Measurements from ENCODE around the gene UQCRC1. TPM values are rescaled to one million over a fixed set of nuclear protein-coding genes. Genes with fewer than 3 reads are reported as not detected.
A peak's percentile ranks its signal among the peaks of the same experiment; 100 is the strongest.

Gene UQCRC1
- total RNA-seq, 1 donor from 2014 or later, result 126 TPM

DNA sequence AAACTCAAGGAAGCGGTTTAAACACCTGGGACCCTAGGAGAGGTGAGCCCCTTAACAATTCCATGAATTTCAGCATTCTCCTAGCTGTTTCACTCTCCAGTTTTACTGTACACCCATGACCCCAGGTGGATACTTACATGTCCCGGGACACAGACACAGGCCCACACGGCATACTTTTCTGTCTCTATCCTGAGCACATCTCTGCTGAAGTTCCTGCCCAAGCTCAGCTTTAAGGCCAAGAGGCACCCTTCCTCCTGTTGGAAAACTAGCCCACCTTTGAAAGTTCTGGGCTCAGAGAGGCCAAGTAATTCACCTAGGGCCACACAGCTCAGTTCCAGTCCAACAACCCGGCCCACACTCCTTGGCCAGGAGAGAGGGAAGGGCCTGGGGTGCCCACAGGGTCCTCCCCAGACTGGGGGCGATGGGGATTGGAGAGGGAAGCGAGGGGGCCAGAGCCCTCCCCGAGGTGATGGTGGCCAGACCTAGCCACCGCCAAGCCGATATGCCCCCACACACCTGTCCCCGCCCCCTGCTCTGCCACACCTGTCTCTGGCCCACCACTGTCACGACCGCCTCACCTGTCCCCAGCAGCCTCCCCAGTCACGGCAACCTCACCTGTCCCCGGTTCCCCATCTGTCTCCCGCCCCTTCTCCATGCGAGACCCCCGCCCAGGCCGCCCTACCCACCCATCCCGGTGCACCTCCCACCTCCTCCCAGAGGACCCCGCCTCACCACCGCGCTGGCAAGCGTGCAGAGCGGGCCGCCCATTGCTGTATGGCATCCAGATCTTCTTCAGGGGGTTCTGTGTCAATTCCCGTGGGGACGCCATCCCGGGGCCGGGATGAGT is 53.3 kb downstream of the UQCRC1 start:
- DNase-seq (no peak), ATAC-seq (no peak)
- no peaks in the 10 kb centered on the region for H3K36me3 ChIP-seq
- TF ChIP-seq, protein P1, sequence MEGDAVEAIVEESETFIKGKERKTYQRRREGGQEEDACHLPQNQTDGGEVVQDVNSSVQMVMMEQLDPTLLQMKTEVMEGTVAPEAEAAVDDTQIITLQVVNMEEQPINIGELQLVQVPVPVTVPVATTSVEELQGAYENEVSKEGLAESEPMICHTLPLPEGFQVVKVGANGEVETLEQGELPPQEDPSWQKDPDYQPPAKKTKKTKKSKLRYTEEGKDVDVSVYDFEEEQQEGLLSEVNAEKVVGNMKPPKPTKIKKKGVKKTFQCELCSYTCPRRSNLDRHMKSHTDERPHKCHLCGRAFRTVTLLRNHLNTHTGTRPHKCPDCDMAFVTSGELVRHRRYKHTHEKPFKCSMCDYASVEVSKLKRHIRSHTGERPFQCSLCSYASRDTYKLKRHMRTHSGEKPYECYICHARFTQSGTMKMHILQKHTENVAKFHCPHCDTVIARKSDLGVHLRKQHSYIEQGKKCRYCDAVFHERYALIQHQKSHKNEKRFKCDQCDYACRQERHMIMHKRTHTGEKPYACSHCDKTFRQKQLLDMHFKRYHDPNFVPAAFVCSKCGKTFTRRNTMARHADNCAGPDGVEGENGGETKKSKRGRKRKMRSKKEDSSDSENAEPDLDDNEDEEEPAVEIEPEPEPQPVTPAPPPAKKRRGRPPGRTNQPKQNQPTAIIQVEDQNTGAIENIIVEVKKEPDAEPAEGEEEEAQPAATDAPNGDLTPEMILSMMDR (IDR thresholded peaks at IDR 0.05), result no peak
- H3K27ac ChIP-seq, result peak overlapping the region; percentile 42
- peaks cover 27% of the 10 kb centered on the region for H3K4me1 ChIP-seq
- no peaks in the 10 kb centered on the region for H3K9me3 ChIP-seq
- intact Hi-C loops (cut with DNase I), result no loop called here
- peak overlapping the region; percentile 68 for H3K4me3 ChIP-seq
- H3K27me3 ChIP-seq, result no peaks in the 10 kb centered on the region

DNA sequence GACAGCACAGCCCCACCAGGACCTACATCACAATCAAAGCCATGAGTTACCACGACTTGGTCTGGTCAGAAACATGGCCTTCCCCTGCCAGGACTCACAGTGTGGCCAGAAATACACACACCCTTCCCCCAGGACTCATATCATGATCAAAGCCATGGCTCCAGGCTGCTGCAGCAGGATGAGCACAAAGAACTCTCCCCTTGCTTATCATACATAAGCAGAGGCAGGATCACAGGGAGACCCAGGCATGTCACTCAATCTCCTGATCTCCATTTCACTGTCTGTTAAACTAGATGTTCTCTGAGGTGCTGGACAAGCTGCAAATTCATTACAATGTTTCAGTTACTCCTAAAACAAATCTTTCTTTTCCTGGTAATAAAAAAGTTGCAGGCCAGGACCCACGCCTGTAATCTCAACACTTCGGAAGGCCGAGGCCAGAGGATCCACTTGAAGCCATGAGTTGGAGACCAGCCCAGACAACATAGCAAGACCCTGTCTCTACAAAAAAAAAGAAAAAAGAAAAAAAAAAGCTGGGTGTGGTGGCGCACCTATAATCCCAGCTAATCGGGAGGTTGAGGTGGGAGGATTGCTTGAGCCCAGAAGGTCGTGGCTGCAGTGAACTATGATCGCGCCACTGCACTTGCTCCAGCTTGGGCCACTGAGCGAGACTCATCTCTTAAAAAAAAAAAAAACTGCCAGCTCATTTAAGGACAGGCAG is 54.1 kb downstream of the UQCRC1 start:
- Histone ChIP-seq H3K9me3 (no peaks in the 10 kb centered on the region), H3K4me1 (peaks cover 24% of the 10 kb centered on the region), H3K27me3 (no peaks in the 10 kb centered on the region), H3K36me3 (no peaks in the 10 kb centered on the region), H3K4me3 (no peak overlapping the region), H3K27ac (no peak overlapping the region)
- DNase-seq (no peak), ATAC-seq (no peak)
- intact Hi-C loops (cut with DNase I), result no loop called here
- TF ChIP-seq, protein P1 (IDR thresholded peaks at IDR 0.05), result no peak

DNA sequence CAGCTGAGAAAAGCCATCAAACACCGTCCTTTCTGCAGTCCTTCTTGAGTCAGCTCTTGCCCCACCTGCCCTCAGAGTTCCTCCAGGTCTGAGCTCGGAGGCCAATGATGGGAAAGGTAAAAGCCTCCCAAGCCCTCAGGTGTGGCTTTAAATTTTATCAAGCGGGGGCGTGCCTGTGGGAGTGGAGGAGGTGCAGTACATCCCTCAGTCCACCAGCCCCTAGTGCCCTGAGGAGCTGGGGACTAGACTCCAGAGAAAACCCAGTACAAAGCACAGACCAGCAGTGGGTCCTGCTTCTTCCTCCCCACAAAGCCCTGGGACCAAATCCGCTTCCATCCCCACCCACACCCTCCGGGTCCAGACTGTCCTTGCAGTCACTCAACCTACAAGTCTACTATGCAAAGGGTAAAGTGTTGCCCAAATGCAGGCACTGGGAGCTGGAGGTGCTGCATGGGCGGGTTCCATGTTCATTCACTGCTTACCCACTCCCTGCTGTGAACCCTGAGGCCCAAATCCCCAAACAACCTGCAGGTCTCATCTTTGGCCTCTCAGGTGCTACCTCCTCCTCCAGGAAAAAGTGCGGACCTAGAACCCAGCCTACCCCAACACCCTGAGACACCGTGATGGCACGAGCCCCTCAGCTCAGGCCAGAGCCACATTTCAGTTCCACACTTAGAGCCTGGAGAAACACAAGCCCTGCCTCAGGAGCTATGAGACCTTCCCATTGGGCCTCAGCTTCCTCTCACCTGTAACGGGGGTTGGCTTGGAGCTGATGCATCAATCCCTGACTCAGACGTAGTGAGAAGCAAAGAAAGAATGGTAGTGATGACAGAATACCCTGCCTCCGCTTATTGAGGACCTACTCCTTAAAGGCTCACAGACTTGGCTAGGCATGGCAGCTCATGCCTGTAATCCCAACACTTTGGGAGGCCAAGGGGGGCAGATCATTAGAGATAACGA is 55.3 kb downstream of the UQCRC1 start:
- Histone ChIP-seq H3K4me1 (peaks cover 16% of the 10 kb centered on the region), H3K4me3 (no peak overlapping the region), H3K27me3 (no peaks in the 10 kb centered on the region), H3K9me3 (no peaks in the 10 kb centered on the region), H3K36me3 (no peaks in the 10 kb centered on the region), H3K27ac (no peak overlapping the region)
- TF ChIP-seq, protein P1 (IDR thresholded peaks at IDR 0.05), result no peak
- ATAC-seq (no peak), DNase-seq (no peak)
- intact Hi-C loops (cut with DNase I), result no loop called here

DNA sequence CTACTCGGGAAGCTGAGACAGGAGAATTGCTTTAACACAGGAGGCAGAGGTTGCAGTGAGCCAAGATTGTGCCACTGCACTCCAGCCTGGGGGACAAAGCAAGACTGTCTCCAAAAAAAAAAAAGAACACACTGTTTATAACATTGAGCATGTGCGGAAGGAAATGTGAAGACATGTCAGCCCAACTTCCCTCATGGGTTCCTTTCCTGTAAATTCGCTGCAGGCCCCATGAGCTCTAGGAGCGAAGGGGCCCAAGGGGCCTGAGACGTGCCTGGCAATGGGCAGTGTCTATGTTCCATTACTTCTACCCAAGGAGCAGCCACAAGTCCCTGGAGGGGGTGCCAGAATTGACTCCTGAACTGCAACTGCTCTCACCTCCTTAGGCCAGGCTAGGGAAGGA is 56.1 kb downstream of the UQCRC1 start:
- Histone ChIP-seq H3K4me3 (no peak overlapping the region), H3K9me3 (no peaks in the 10 kb centered on the region), H3K4me1 (peaks cover 15% of the 10 kb centered on the region), H3K36me3 (no peaks in the 10 kb centered on the region), H3K27ac (no peak overlapping the region), H3K27me3 (no peaks in the 10 kb centered on the region)
- intact Hi-C loops (cut with DNase I), result no loop called here
- ATAC-seq (no peak), DNase-seq (no peak)
- TF ChIP-seq, protein P1 (IDR thresholded peaks at IDR 0.05), result no peak

All from upper lobe of right lung (tissue), 1 donor.